ENCODE results near the gene GNAS-AS1. TPM values are rescaled to one million over a fixed set of nuclear protein-coding genes. Genes with fewer than 3 reads are reported as not detected.

GNAS-AS1 gene
- total and polyA plus RNA-seq, 2 of the 8 experiments (the other 6 are each of a cell fraction or from before 2014, with no cell fraction given), result 4.7 to 13.7 TPM

DNA sequence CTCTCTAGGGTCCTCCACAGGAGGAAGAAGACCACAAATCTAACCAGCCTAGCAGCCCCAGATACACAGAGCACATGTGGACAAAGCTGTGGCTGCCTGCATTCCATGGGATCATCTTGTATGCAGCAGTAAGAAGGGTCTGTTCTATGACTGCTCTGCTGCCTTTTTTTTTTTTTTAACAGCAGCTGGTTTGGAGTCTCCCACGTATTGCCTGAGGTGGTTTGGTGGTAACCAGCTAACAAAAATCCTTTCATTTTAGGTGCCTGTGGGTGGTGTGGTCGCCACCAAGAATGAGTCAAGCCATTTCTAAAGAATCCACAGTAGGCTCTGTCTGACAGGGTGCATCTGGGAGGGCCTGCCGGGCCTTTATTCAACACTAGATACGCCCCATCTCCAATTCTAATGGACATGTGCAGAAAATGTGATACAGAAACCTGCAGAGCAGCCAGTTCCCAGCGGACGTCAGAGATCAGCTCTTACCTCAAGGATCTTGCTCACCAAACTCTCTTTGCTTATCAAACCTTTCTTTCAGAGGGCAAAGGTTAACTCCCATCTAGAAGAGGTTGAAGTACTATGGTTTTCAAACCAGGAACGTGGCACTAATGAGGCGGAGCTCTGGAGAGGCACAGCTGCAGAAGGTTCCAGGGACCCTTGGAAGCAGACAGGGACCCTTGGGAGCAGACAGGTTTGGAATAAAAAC is 32.0 kb downstream of the GNAS-AS1 start:
- Histone ChIP-seq H2AFZ (ENCODE audit: low read length) (no peak overlapping the region), H4K8ac (ENCODE audit: extremely low read depth, insufficient read depth, low read length) (no peak overlapping the region), H3K18ac (ENCODE audit: extremely low read depth, low read length) (no peak overlapping the region), H3K4me3 (ENCODE audit: extremely low read depth in 1 of 4, insufficient read depth in 2 of 4, low read depth in 3 of 4, low read length in 4 of 4) (no peak overlapping the region), H4K91ac (replicated peaks; ENCODE audit: insufficient read length, low read length) (no peak overlapping the region), H3K4me1 (replicated peaks in 1 of 4; ENCODE audit: control insufficient read depth in 3 of 4, insufficient read depth in 4 of 4, low read length in 3 of 4) (0 out of 7 replicates have a peak, but pooled peaks cover 0 to 2% (median 0%) of the 10 kb centered on the region in 4 experiments), H3K79me1 (ENCODE audit: low read depth, low read length) (peaks cover 2% of the 10 kb centered on the region; the same call in 1 of the 2 replicates), H4K20me1 (replicated peaks in 1 of 2; ENCODE audit: control insufficient read depth in 1 of 2, insufficient read depth in 2 of 2, low read length in 2 of 2) (peaks cover 0 to 8% of the 10 kb centered on the region in 2 experiments), H2BK5ac (ENCODE audit: low read depth, low read length) (no peak overlapping the region), H3K23ac (ENCODE audit: insufficient read length) (no peak overlapping the region), H3K4me2 (ENCODE audit: insufficient read depth in 1 of 2, low read depth in 2 of 2, low read length in 2 of 2) (no peak overlapping the region), H2BK15ac (ENCODE audit: low read length) (no peak overlapping the region), H2BK20ac (ENCODE audit: low read length) (no peak overlapping the region), H3K79me2 (ENCODE audit: control insufficient read depth in 1 of 2, insufficient read depth in 2 of 2, low read length in 2 of 2) (peaks cover 0 to 10% of the 10 kb centered on the region in 2 experiments; a peak in 1 of 4 replicates), H3K4ac (replicated peaks; ENCODE audit: insufficient read length, low read depth, low read length) (no peak overlapping the region), H2AK5ac (ENCODE audit: low read depth, low read length) (no peak overlapping the region), H3K27me3 (replicated peaks in 1 of 4; ENCODE audit: control insufficient read depth in 3 of 4, extremely low read depth in 1 of 4, insufficient read depth in 3 of 4, low read length in 3 of 4) (no peaks in the 10 kb centered on the region), H3K23me2 (ENCODE audit: low read depth, low read length) (no peaks in the 10 kb centered on the region), H4K5ac (ENCODE audit: insufficient read length, low read depth, low read length) (no peak overlapping the region), H2BK12ac (ENCODE audit: low read depth, low read length) (no peak overlapping the region), H3K56ac (replicated peaks; ENCODE audit: insufficient read length, low read depth, low read length) (no peak overlapping the region), H3K27ac (ENCODE audit: low read depth, low read length) (no peak overlapping the region), H3K14ac (ENCODE audit: insufficient read length) (no peak overlapping the region), H3K9ac (replicated peaks in 1 of 4; ENCODE audit: extremely low read depth in 1 of 4, low read depth in 3 of 4, low read length in 3 of 4) (no peak overlapping the region), H2BK120ac (replicated peaks; ENCODE audit: low read depth, low read length) (no peak overlapping the region), H3K36me3 (ENCODE audit: control insufficient read depth in 2 of 4, insufficient read depth in 4 of 4, low read length in 3 of 4) (peaks cover 2 to 29% (median 11%) of the 10 kb centered on the region in 4 experiments; a peak in 5 of 8 replicates), H3K9me3 (ENCODE audit: insufficient read depth in 2 of 2, low read depth in 1 of 2, low read length in 1 of 2) (peaks cover 0 to 3% of the 10 kb centered on the region in 2 experiments; a peak in 1 of 4 replicates)
- 94% methylated on average over 8 of the region's 8 CpGs; no CpG with 5 or more reads in 1 of the 2 experiments for WGBS, 2 experiments (ENCODE audit: extremely low coverage in 1 of 2, insufficient coverage in 1 of 2, insufficient read length in 1 of 2, insufficient replicate concordance in 2 of 2, low coverage in 1 of 2, low lambda C conversion rate in 2 of 2, missing lambda C conversion rate in 1 of 2)
- POLR2A ChIA-PET (ENCODE audit: partially characterized antibody), result interaction anchor here (0.8 to 9.9 kb wide), 6 partner anchors 8 to 113 kb away, joined by 3 to 119 read pairs (median 4); no protein-coding TSS in a partner anchor
- FAIRE-seq (no peak), DNase-seq (ENCODE audit: low read depth in 1 of 2, low spot score in 2 of 2) (no peak)
- CTCF ChIA-PET (ENCODE audit: partially characterized antibody), result interaction anchor here (0.9 to 1.6 kb wide), 5 partner anchors 16 to 337 kb away, joined by 3 to 7 read pairs (median 3); no protein-coding TSS in a partner anchor
- TF ChIP-seq TBP (IDR thresholded peaks at IDR 0.05; ENCODE audit: low read depth, low read length), result no peak
- no peak for TF ChIP-seq CTBP2 (IDR thresholded peaks at IDR 0.05; ENCODE audit: borderline replicate concordance, insufficient read depth, insufficient read length, low read length)
- no peak for TF ChIP-seq CEBPB (IDR thresholded peaks at IDR 0.05; ENCODE audit: low read depth, low read length)
- no peak for TF ChIP-seq CTCF (IDR thresholded peaks at IDR 0.05; ENCODE audit: control extremely low read depth in 1 of 3, insufficient read depth in 1 of 3, low read depth in 1 of 3, low read length in 3 of 3)
- TF ChIP-seq TCF12 (IDR thresholded peaks at IDR 0.05; ENCODE audit: low read depth, low read length), result no peak
- no peak for TF ChIP-seq TAF7 (optimal IDR thresholded peaks at IDR 0.05; ENCODE audit: borderline replicate concordance, low read depth, low read length)
- TF ChIP-seq HDAC6 (IDR thresholded peaks at IDR 0.05; ENCODE audit: low read depth, low read length), result no peak
- TF ChIP-seq MAX (IDR thresholded peaks at IDR 0.05), result no peak
- no peak for TF ChIP-seq RNF2 (IDR thresholded peaks at IDR 0.05; ENCODE audit: borderline replicate concordance, low read depth, low read length, missing control alignments, poor library complexity, severe bottlenecking)
